Stimulated activated CD4-positive, alpha-beta T cell treated with anti-CD3 and anti-CD28 coated beads, Interleukin-4, amount 100 ng/mL, for 1 hour (primary cell): ENCODE data around the gene PDGFC.

Experiments
- DNase-seq: peaks from one replicate; pipeline ENCODE4 v3.0.0-alpha.2; 2020

The PDGFC gene

DNA sequence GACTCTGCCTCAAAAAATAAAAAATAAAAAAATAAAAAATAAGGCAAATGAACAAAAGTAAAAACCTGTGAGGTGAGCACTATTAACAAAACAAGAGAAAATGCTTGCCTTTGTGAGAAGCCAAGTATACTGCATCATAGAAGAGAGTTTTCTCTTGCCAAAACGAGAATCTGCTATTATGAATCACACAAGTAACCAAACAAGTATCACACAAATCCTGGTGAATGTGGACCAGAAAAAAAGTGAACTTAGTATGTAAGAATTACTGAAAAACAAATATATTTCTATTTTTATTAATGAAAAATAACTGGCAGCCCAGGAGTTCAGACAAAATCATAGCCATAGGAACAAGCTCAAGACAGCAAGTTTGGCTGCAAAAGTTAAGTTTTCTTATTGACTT, 193.5 kb downstream of the PDGFC start:
- no peak for DNase-seq

GRCh38 chr4:156775813-156776212, 195.8 kb downstream of the PDGFC start:
- no peak for DNase-seq

DNA sequence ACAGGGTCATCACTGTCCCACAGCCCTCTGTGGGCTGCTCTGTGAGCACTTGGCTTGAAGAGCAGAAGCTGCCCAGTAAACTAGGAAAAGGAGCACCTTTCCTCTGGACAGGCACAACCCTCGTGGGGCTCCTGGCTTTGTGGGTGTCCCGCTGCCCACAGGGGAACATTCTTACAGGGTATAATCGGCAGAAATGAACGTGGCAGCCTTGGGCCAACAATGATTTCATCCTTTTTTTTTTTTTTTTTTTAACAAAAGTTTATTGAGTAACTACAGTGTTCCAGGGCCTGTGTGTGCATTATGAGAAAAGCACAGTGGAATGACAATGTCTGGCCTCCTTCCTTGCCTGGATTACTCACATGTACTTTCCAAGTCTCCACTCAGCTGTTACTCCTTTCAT, 197.2 kb downstream of the PDGFC start:
- no peak for DNase-seq

GRCh38 chr4:156773648-156774357, 197.8 kb downstream of the PDGFC start:
- DNase-seq, result no peak

GRCh38 chr4:156771171-156771837, 200.3 kb downstream of the PDGFC start:
- DNase-seq, result no peak

DNA sequence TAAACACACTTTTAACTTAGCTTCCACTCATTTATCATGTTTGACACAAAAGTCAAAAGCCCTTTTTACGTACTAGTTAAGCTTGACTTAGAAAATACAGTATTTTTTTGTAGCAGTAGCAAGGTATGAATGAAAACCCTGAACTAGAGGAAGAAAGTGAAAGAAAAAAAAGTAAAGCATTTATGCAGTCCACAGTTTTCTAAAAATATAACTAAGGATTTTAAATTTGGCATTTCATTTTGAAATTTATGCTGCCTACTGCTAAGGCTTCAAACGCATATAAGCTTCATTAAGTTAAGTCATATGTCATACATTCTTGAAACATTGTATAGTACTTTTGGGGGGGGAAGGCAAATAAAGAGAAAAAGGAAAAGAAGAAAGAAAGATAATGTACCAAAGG, 201.5 kb downstream of the PDGFC start:
- no peak for DNase-seq

DNA sequence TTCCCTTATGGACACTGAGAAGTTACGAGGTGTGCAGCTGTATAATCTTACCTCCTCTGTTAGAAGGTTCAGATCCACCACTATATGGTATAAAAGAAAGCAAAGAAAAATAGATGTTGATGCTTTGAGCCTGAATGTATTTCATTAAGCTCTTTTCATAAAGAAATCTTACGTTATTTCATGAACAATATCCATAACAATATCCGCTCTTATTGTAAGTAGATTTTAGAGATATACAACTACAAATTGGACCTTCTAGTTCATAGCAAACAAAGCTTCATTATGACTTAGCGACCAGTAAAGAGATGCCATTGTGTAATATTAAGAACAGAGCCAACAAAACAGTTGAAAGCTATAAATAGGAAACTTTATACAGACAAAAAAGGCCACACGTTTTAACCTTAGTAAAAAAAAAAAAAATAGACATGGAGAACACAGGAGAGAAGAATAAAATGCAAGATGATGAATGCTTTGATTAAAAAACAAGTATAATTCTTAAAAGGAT, 203.6 kb downstream of the PDGFC start:
- no peak for DNase-seq

GRCh38 chr4:156766846-156767245, 204.8 kb downstream of the PDGFC start:
- DNase-seq, result no peak

GRCh38 chr4:156765277-156765676, 206.3 kb downstream of the PDGFC start:
- DNase-seq, result no peak

- DNase-seq, result no peak
These were observed 206.8 kb downstream of the PDGFC start for GRCh38 chr4:156764846-156765245.

GRCh38 chr4:156764145-156764544, 207.5 kb downstream of the PDGFC start:
- DNase-seq, result no peak

- DNase-seq, result no peak
These were observed 208.1 kb downstream of the PDGFC start for GRCh38 chr4:156763511-156763910.

GRCh38 chr4:156762851-156763250, 208.7 kb downstream of the PDGFC start:
- DNase-seq, result no peak

DNA sequence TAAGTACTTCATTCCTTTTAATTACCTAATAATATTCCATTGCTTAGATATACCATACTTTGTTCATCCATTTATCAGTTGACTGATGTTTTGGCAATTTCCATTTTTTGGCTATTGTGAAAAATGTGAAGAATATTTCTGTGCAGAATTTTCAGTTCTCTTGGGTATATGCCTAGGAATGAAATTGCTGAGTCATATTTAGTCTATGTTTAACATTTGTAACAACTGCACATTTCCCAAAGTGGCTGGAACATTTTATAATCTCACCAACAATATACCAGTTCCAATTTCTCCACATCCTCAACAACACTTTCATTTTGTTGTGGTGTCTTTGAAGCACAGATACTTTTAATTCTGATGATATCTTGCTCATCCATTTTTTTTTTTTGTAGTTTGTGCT, 215.5 kb downstream of the PDGFC start:
- no peak for DNase-seq

DNA sequence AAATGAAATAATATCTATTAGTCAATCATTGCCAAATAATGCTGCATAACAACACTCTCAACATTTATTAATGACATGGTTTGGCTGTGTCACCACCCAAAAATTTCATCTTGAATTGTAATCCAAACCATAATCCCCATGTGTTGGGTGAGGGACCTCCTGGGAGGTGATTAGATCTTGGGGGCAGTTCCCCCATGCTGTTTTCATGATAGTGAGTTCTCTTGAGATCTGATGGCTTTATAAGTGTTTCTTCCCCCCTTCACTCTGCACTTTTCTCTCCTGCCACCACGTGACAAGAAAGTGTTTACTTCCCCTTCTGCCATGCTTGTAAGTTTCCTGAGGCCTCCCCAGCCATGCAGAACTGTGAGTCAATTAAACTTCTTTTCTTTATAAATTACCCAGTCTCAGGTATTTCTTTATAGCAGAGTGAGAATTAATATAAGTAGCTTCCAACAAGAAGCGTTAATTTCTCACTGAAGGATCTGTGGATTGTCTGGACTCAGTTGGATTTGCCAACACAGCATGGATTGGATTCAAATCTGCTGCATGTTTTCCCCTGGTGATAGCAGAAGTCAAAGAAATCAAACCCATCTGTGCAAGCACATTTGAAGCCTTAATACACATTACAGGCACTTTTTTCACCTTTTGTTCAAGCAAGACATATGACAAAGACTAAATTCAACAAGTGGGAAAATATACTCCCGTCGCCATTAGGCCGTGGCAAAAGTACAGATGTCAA, 216.6 kb downstream of the PDGFC start:
- no peak for DNase-seq

DNA sequence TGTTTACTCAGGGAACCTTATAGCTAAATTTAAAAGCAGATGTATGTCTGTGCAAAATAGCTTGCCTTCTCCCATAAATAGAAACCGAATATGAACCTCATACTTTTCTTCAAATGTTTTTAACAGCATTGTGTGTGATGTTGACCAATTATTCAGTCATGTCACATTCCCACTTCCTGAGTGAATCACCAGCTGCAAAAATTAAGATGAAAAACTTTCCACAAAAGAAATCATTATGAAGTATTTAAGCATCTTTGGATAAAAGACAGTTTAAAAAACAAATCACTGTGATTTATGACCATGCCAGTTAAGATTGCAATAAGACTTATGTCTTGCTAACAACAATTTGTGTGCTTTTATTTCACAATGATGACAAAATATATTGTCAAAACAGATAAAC, 220.1 kb downstream of the PDGFC start:
- DNase-seq, result no peak

- DNase-seq, result no peak
These were observed 221.9 kb downstream of the PDGFC start for GRCh38 chr4:156749426-156750403.

- DNase-seq, result no peak
These were observed 225.5 kb downstream of the PDGFC start for GRCh38 chr4:156746111-156746510.

DNA sequence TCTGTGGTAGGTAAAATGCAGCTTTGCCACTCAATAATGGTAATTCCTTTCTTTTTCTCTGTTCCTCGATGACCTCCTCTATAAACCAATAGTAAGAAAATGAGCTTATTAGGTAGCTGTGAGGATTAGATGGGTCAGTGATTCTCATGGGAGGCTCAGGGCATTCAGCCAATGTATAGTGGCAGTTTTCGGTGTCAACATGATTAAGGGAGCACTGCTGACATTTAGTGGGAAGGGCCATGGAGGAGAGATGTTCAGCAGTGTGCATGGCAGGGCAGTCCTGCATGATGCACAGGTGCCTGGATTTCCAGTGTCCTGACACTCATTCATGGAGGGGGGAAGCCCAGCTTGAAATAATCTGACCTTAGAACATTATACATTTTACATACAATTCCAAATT, 232.8 kb downstream of the PDGFC start:
- no peak for DNase-seq

DNA sequence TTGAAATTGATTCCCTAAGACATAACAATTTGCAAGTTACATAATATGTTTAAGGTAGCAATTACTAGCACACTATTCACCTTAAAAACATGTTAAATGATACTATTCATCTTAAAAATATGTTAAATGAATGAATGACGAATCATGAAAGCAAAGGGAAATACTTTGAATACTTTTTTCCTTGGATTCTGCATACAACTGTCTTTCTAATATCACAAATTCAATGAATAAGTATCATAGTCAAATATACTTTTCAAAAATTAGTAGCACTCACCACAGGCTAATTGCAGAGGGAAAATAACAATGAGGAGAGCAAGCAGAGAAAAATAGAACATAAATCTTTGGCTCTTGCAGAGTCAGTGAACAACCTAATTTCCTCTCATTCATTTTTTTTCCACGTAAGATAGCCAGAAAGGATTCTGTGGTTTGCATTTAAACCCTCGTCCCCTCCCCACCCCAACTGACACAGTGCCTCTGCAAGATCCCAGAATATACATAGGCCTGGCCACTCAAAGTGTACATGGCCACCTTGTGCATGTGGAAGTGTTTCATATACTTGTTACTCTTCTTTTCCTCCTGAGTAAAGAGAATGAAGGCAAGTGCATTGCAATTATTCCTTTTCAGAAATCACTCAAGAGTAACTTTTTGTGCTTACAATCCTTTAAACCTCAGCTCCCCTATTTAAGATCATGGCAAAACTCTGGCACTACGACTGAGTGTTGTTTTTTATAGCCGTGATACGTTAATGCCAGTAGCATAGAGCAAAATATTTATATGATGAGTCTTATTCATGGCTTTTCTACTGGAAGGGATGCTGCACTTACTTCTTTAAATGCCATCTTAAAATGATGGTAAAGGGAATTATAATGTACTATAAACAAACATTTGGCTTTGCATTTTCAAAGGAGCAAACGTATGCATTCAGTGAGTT, 236.4 kb downstream of the PDGFC start:
- no peak for DNase-seq

- DNase-seq, result no peak
These were observed 238.0 kb downstream of the PDGFC start for GRCh38 chr4:156733582-156733981.

GRCh38 chr4:156732634-156733033, 239.0 kb downstream of the PDGFC start:
- DNase-seq, result no peak
